HUES64 (cell line): ENCODE results near the gene PRPF18.

Source experiments
- H3K27ac ChIP-seq: 2 replicates; pipeline ENCODE4 v1.7.0; 2013; ENCODE audit warnings: low read depth, low read length, inconsistent platforms
- H3K27me3 ChIP-seq: 2 replicates; pipeline ENCODE4 v1.6.1; 2013; ENCODE audit warnings: mild to moderate bottlenecking, low read length; ENCODE audit not compliant: insufficient read depth
- H3K36me3 ChIP-seq: 2 replicates; pipeline ENCODE4 v1.6.1; 2013; ENCODE audit warnings: mild to moderate bottlenecking, low read length; ENCODE audit not compliant: insufficient read depth
- H3K4me1 ChIP-seq: 2 replicates; pipeline ENCODE4 v1.6.1; 2013; ENCODE audit warnings: mild to moderate bottlenecking, low read length, moderate library complexity; ENCODE audit not compliant: insufficient read depth
- H3K4me3 ChIP-seq: 2 replicates; pipeline ENCODE4 v1.5.1; 2013; ENCODE audit warnings: mild to moderate bottlenecking, low read length, moderate library complexity
- H3K9ac ChIP-seq: 2 replicates; pipeline ENCODE4 v1.6.1; 2013; ENCODE audit warnings: mild to moderate bottlenecking, low read depth, low read length
- H3K9me3 ChIP-seq: 2 replicates; pipeline ENCODE4 v1.6.1; 2013; ENCODE audit warnings: low read depth, low read length; ENCODE audit not compliant: insufficient read depth
- WGBS: fragments of 150-250, 120-280 bp; methylation state at CpG from one replicate; pipeline ENCODE4 v1.1.7; 2013; ENCODE audit warnings: missing lambda C conversion rate; 5-methylcytosine and 5-hydroxymethylcytosine counted together

PRPF18 gene

DNA sequence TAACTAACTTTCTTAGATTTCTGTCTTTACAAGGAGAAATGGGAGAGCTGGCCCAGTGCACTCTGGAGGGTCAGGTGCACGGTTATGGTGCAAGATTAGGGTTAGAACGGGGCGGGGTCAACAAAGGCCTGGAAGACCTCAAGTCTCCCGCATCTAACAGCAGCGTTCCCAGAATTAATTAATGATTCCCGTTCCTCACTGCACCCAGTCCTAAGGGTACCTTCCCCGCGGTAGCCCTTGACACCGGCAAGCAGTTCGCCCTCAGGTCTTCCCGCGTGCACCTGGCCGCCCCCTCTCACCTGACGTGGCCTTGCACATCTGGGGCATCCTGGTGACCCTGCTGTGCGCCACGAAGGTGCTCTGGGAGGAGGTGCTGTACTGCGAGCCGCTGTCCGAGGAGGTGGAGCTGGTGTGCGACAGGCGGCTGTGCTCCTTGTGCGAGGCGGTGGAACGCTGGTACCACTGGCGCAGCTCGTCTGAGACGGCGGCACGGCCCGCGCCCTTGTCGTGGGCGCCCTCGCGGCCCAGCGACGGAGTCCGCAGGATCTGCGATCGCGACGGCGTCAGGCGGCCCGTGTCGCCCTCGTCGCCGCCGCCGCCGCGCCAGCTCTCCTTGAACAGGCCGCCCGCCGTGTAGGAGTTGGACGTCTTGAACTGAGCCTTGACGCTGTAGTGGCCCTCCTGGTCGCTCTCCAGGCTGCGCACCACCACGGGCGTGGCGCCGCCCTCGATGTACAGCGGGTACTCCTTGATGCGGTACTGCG, 69.8 kb downstream of the PRPF18 start:
- Histone ChIP-seq H3K27me3 (no peaks in the 10 kb centered on the region), H3K9me3 (no peaks in the 10 kb centered on the region), H3K9ac (no peak overlapping the region), H3K4me1 (no peaks in the 10 kb centered on the region), H3K36me3 (peaks cover 78% of the 10 kb centered on the region), H3K27ac (no peak overlapping the region), H3K4me3 (no peak overlapping the region)
- WGBS: 97% methylated on average over 68 of the region's 68 CpGs

DNA sequence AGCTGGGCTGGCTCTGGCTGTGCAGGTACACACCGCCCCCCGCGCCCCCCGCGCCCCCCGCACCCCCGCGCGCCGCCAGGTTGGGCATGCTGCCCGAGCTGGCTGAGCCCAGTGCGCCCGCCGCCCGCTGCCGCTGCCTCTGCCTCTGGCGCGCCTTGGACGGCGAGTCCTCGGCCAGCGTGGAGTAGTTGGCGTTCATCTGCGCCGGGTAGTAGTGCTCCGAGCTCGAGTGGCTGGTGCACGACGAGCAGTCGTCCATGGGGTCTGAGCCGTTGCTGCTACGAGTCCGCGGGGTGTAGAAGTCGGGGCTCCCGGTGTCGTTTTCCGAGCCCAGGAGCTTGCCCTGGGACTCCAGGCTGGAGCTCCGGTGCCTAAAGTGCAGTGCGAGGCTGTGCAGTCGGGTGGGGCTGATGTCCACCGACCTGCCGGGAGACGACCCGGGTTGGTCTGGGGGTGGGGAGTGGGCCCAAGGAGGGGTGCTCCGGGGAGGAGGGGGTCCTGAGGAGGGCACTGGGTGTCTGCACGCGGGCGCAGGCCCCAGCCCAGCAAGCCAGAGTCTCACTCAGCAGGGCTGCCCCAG, 70.4 kb downstream of the PRPF18 start:
- Histone ChIP-seq H3K27ac (no peak overlapping the region), H3K4me1 (no peaks in the 10 kb centered on the region), H3K27me3 (no peaks in the 10 kb centered on the region), H3K9me3 (no peaks in the 10 kb centered on the region), H3K4me3 (no peak overlapping the region), H3K9ac (no peak overlapping the region), H3K36me3 (peaks cover 78% of the 10 kb centered on the region)
- WGBS: 97% methylated on average over 49 of the region's 49 CpGs

DNA sequence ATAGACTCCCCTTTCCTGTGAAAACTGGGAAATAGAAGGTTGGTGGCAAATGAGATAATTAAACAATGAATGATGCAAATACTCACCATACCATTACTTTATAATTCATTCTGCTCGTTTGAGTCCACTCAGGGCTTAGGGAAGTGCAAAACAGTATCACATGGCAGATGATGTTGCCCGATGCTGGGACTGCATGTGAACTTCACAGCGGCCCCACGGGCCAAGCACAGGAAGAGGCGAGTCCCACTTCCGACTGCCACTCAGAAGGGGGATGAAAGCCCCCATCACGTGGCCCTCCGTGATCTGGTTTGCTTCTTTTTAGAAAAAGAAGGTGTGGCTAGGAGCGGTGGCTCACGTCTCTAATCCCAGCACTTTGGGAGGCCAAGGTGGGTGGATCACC, 71.5 kb downstream of the PRPF18 start:
- Histone ChIP-seq H3K36me3 (peaks cover 78% of the 10 kb centered on the region), H3K9ac (no peak overlapping the region), H3K27ac (no peak overlapping the region), H3K4me3 (no peak overlapping the region), H3K9me3 (no peaks in the 10 kb centered on the region), H3K4me1 (no peaks in the 10 kb centered on the region), H3K27me3 (no peaks in the 10 kb centered on the region)
- 93% methylated on average over 10 of the region's 10 CpGs for WGBS

DNA sequence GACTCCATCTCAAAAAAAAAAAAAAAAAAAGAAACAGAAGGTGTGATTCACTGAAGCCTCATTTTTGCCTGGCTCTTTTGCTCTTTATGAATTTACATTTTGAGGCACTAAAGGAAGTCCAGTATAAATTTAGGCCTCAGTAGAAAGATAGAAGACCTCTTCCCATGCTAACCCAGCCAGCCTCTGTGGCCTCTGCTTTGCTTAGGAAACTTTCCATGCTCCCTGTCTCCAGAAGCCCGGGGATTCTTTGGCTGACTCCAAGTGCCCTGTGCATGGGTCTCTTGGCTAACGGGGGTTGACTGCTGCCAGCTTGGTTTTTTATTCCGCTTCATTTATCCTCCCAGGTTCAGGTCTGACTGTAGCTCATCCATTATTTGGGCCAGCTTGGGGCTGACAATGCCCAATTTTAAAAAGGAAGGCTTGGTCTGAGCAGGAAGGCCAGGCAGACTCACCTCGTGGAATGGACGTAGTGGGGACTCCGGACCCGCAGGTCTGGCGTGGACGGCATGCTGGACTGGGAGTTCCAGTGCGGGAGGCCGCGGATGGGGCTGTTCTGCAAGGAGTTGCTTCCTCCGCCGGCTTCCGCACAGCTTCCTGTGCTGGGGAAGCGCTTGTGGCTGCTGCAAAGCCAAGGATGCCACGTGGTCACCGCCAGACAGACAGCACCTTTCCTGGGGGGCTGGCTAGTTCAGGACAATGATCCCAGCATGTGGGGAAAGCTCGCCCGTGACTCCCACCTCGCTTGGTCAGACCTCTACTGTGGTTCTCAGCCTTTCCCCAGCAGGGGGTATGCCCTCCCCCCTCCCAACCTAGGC, 72.3 kb downstream of the PRPF18 start:
- H3K27me3 ChIP-seq: no peaks in the 10 kb centered on the region
- H3K9ac ChIP-seq: no peak overlapping the region
- no peaks in the 10 kb centered on the region for H3K9me3 ChIP-seq
- H3K4me1 ChIP-seq: no peaks in the 10 kb centered on the region
- H3K27ac ChIP-seq: no peak overlapping the region
- H3K4me3 ChIP-seq: no peak overlapping the region
- H3K36me3 ChIP-seq: peaks cover 78% of the 10 kb centered on the region
- 90% methylated on average over 21 of the region's 21 CpGs for WGBS

DNA sequence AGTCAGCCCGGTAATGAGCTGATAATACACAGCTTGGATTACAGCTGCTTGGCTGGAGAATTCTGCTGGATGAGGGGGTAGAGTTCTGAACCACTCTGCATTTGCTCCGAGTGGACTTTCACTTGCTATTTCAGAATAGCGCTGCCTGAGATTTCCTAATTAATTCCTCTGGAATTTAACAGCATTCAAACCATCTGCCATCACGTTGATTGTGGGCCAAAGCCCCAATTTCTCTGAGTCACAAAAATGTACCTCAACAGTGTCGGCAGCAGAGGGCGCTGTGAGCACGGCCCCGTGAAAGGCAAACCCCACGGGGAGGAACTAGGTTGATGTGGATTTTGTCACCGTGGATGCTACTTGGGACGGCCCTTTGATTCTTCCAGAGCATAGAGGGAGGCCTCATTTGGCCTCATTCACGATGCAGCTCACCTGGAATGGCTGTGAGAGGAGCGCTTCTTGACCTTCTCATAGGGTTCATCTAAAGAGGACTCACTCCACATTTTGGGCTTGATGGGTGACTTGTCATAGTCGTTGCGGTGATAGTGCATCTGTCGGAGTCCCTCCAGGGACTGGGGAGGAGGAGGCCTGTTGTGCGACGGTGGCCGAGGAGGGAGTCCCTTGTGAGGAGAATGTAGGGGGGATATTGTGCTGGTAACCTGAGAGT, 73.3 kb downstream of the PRPF18 start:
- peaks cover 74% of the 10 kb centered on the region; the same call in 1 of the 2 replicates for H3K36me3 ChIP-seq
- H3K27ac ChIP-seq: no peak overlapping the region

DNA sequence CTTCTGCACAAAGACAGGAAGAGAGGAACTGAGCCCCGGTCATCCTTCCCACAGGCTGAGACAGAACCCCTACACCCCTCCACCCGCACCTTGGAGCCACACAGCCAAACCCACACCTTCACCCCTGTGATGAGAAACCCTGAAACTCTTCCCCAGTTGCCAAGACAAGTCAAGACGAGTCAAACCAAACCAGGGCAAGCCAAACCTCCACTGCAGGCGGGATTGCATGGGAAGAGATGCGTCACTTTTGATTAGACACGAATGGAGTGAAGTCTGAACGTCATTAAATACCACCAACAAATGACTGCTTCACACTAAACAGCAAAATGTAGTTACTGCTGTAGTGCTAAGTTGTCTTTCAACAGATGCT, 73.8 kb downstream of the PRPF18 start:
- Histone ChIP-seq H3K4me3 (no peak overlapping the region), H3K27ac (no peak overlapping the region), H3K36me3 (peaks cover 75% of the 10 kb centered on the region), H3K4me1 (no peaks in the 10 kb centered on the region), H3K9ac (no peak overlapping the region), H3K27me3 (no peaks in the 10 kb centered on the region), H3K9me3 (no peaks in the 10 kb centered on the region)
- WGBS: 84% methylated on average over 7 of the region's 7 CpGs

More for the DNA sequence above, 73.3 kb downstream of the PRPF18 start:
- 50% methylated on average over 19 of the region's 19 CpGs for WGBS
- no peak overlapping the region for H3K4me3 ChIP-seq
- no peaks in the 10 kb centered on the region for H3K4me1 ChIP-seq
- H3K9ac ChIP-seq: no peak overlapping the region
- no peaks in the 10 kb centered on the region for H3K9me3 ChIP-seq
- H3K27me3 ChIP-seq: no peaks in the 10 kb centered on the region

DNA sequence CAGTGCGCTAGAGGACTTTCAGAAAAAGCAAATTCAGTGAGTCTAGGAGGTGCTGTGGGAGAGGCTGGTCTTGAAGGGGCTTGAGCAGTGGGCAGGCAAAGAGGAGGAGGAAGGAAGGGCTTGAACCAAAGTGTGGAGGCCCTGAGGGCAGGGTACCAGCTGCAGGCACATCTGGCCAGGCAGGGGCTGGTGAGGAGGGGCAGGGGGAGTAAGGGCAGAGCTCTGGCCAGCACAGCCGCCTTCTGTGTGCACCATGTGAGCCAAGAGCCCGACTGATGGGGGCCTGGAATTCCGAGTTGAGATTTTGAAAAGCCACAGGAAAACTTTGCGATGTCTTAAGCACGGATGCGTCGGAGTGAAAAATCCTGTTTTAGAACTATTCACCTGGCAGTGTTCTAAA, 74.5 kb downstream of the PRPF18 start:
- Histone ChIP-seq H3K9me3 (no peaks in the 10 kb centered on the region), H3K4me3 (no peak overlapping the region), H3K36me3 (peaks cover 75% of the 10 kb centered on the region), H3K9ac (no peak overlapping the region), H3K27me3 (no peaks in the 10 kb centered on the region), H3K27ac (no peak overlapping the region), H3K4me1 (no peaks in the 10 kb centered on the region)
- WGBS: 75% methylated on average over 8 of the region's 8 CpGs

DNA sequence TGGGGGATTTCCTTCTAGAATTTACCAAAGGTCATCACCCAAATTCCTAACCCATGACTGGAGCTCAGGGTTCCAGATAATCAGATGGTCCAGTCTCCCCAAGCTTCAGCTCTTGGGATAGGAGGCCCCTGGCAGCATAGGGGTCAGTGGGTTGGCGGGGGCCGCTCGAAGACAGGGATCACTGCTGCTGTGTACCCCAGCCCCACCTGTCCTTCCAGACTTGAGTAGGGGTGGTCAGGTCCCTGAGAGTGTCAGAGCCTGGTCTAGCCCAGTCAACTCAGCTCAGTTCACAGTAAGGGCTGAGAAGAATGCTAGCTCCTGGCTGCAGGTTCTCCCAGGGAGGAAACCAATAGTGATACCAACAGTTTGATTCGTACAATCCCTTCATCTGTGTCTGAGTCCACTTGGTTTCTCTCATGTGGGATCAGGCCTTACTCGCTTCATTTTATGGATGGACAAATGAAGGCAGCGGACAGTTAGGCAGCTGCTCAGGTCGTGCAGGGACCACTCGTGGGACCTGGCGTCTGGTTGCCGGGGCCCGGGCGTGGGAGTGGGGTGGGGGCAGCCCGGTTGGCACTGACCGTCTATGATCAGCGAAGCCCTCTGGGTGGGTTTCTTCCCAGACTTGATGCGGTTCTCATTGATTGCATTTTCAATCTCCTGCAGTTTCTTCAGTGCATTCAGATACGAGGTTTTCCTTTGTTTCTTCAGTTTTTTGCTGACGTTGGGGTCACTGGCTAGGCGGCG, 78.9 kb downstream of the PRPF18 start:
- H3K9ac ChIP-seq: no peak overlapping the region
- H3K27ac ChIP-seq: no peak overlapping the region
- no peak overlapping the region for H3K4me3 ChIP-seq
- 0 out of 2 replicates have a peak, but pooled peaks cover 5% of the 10 kb centered on the region for H3K4me1 ChIP-seq
- WGBS: 98% methylated on average over 20 of the region's 20 CpGs
- H3K36me3 ChIP-seq: peaks cover 83% of the 10 kb centered on the region
- H3K9me3 ChIP-seq: no peaks in the 10 kb centered on the region
- no peaks in the 10 kb centered on the region for H3K27me3 ChIP-seq

DNA sequence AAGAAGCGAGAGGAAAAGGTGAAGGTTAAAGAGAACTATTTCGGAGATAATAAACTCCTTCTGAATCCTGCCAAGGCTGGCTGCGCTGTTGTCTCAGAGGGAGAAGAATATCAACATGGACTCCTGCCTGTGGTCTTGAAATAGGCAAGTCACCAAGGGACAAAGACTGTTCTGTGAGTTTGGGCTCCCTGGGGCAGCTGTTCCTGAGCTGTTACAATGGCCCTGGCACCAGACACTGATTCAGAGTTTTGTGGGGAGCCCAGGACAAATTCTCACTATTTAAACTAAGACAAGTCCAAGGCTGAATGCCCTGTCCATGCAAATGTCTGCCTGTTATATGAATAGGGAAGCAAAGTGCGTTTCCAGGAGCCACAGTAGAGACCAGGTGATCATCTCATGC, 81.4 kb downstream of the PRPF18 start:
- 94% methylated on average over 4 of the region's 4 CpGs for WGBS
- Histone ChIP-seq H3K36me3 (peaks cover 72% of the 10 kb centered on the region), H3K27ac (no peak overlapping the region), H3K9me3 (no peaks in the 10 kb centered on the region), H3K27me3 (no peaks in the 10 kb centered on the region), H3K9ac (no peak overlapping the region), H3K4me1 (peaks cover 19% of the 10 kb centered on the region), H3K4me3 (no peak overlapping the region)

DNA sequence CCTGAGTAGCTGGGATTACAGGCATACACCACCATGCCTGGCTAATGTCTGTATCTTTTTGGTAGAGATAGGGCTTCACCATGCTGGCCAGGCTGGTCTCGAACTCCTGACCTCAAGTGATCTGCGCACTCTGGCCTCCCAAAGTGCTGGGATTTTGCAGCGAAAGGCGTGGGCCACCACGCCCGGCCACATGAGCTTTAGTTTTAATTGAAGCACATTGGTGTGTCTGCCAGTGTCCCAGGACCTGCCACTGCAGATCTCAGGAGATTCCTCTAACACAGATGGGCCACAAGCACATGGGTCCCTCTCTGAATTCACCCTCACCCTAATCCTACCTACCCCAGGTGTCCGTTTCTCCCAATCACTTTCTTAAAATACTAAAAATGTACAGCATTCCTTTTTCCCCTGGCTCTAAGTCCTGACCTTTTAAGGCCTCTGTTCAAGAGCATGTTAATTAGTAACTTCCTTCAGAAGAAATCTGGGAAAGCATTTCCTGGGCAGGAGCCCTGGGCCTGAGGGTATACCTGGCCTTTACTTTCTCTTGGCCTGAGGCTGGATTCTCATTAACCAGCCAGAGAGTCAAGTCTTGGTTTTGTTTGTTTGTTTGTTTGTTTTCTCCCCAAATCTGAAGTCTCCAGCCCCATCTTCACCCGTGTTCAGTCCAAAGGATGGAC, 82.6 kb downstream of the PRPF18 start:
- Histone ChIP-seq H3K27me3 (no peaks in the 10 kb centered on the region), H3K4me3 (no peak overlapping the region), H3K9me3 (no peaks in the 10 kb centered on the region), H3K27ac (no peak overlapping the region), H3K36me3 (peaks cover 65% of the 10 kb centered on the region), H3K4me1 (peaks cover 26% of the 10 kb centered on the region), H3K9ac (no peak overlapping the region)
- WGBS: 96% methylated on average over 8 of the region's 8 CpGs
